ENCODE data around the gene CRYBA2.

Gene CRYBA2, protein sequence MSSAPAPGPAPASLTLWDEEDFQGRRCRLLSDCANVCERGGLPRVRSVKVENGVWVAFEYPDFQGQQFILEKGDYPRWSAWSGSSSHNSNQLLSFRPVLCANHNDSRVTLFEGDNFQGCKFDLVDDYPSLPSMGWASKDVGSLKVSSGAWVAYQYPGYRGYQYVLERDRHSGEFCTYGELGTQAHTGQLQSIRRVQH

GRCh38 chr2:218993345-218994315 lies at the start of gene CRYBA2:
CRYBA2 (minus strand) TSS chr2:218993422; CDS start chr2:218993176, 246 bp downstream.
- H3K9ac ChIP-seq (ENCODE audit: insufficient read length), result no peak within 1 kb of the TSS
- DNase-seq (ENCODE audit: low read depth, low spot score), result no peak
- TF ChIP-seq POLR2AphosphoS5 (IDR thresholded peaks at IDR 0.05; ENCODE audit: borderline replicate concordance, low read depth, low read length) (no peak), FOXP2 (optimal IDR thresholded peaks at IDR 0.05; ENCODE audit: control extremely low read depth, extremely low read length, insufficient read depth) (no peak), EZH2 (IDR thresholded peaks at IDR 0.05) (no peak)

GRCh38 chr2:219042750-219043149 lies 49.5 kb upstream of the CRYBA2 start:
- Histone ChIP-seq H3K36me3 (ENCODE audit: insufficient read depth, low read length) (no peaks in the 10 kb centered on the region), H3K27ac (no peak overlapping the region), H3K9ac (ENCODE audit: insufficient read length) (no peak overlapping the region), H3K9me3 (ENCODE audit: low read depth, low read length) (no peaks in the 10 kb centered on the region), H3K4me3 (no peak overlapping the region)
- TF ChIP-seq POLR2AphosphoS5 (IDR thresholded peaks at IDR 0.05; ENCODE audit: borderline replicate concordance, low read depth, low read length) (no peak), EZH2 (IDR thresholded peaks at IDR 0.05) (no peak), FOXP2 (optimal IDR thresholded peaks at IDR 0.05; ENCODE audit: control extremely low read depth, extremely low read length, insufficient read depth) (no peak)
- DNase-seq (ENCODE audit: low read depth, low spot score), result no peak

More at GRCh38 chr2:218993345-218994315, at the start of gene CRYBA2:
- Histone ChIP-seq H3K9me3 (ENCODE audit: low read depth, low read length) (no peaks in the 10 kb centered on the region), H3K36me3 (ENCODE audit: insufficient read depth, low read length) (no peaks in the 10 kb centered on the region), H3K4me3 (peak within 1 kb of the TSS; percentile 64), H3K27ac (no peak within 1 kb of the TSS)

- no peak for DNase-seq (ENCODE audit: low read depth, low spot score)
- no peak overlapping the region for H3K9ac ChIP-seq (ENCODE audit: insufficient read length)
Measured at GRCh38 chr2:219042157-219042556, 48.9 kb upstream of the CRYBA2 start.

DNA sequence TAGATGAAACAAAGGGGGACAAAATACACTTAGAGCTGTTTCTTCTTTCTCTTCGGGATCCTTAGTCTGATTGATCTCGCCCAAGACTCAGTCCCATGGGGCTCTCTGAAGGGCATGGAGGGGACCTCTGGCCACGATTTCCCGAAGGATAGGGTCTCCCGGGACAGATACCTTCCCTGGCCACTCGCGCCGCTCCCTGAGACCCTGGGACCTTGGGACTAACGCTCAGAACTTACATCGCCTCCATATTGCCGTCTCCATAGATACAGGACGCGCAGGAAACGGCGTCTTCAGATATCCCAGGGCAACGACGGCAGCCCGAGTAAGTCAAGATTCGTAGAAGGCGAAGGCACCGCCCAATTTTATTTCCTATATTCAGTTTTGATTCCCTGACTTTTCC lies 48.0 kb upstream of the CRYBA2 start, which contains the start of gene CFAP65:
Gene CFAP65 (minus strand): TSS at position 265 of the 400 bp plus-strand sequence. CDS start 2,468 bp downstream, outside the sequence.
- H3K9me3 ChIP-seq (ENCODE audit: low read depth, low read length), result no peaks in the 10 kb centered on the region
- H3K9ac ChIP-seq (ENCODE audit: insufficient read length), result peak within 1 kb of the TSS; percentile 1
- H3K36me3 ChIP-seq (ENCODE audit: insufficient read depth, low read length), result no peaks in the 10 kb centered on the region
- TF ChIP-seq EZH2 (IDR thresholded peaks at IDR 0.05) (no peak), FOXP2 (optimal IDR thresholded peaks at IDR 0.05; ENCODE audit: control extremely low read depth, extremely low read length, insufficient read depth) (no peak), POLR2AphosphoS5 (IDR thresholded peaks at IDR 0.05; ENCODE audit: borderline replicate concordance, low read depth, low read length) (no peak)
- no peak for DNase-seq (ENCODE audit: low read depth, low spot score)
- H3K27ac ChIP-seq, result no peak within 1 kb of the TSS
- peak within 1 kb of the TSS; percentile 75 for H3K4me3 ChIP-seq

More at GRCh38 chr2:219042157-219042556, 48.9 kb upstream of the CRYBA2 start:
- H3K4me3 ChIP-seq, result no peak overlapping the region
- TF ChIP-seq POLR2AphosphoS5 (IDR thresholded peaks at IDR 0.05; ENCODE audit: borderline replicate concordance, low read depth, low read length) (no peak), EZH2 (IDR thresholded peaks at IDR 0.05) (no peak), FOXP2 (optimal IDR thresholded peaks at IDR 0.05; ENCODE audit: control extremely low read depth, extremely low read length, insufficient read depth) (no peak)
- H3K36me3 ChIP-seq (ENCODE audit: insufficient read depth, low read length), result no peaks in the 10 kb centered on the region
- no peaks in the 10 kb centered on the region for H3K9me3 ChIP-seq (ENCODE audit: low read depth, low read length)
- no peak overlapping the region for H3K27ac ChIP-seq

DNA sequence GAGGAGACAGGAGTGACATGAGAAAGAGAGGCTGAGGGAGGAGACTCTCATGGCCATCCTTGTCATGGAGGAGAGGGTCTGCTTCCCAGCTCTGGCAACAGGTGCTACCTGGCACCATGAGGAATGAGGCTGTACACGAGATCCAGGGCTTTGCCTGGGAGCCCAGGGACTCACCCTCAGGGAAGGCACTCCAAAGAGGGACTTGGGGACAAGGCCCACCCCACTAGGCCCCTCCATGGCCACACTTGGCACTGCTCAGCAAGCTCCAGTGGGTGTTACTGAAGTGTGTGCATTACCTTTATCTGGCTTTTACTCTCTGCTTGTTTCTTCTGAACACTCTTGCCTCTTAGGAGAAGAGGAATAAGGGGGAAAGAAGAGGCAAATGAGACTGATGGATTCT lies 45.4 kb upstream of the CRYBA2 start:
- no peaks in the 10 kb centered on the region for H3K36me3 ChIP-seq (ENCODE audit: insufficient read depth, low read length)
- H3K9me3 ChIP-seq (ENCODE audit: low read depth, low read length), result no peaks in the 10 kb centered on the region
- H3K9ac ChIP-seq (ENCODE audit: insufficient read length), result no peak overlapping the region
- no peak for TF ChIP-seq FOXP2 (optimal IDR thresholded peaks at IDR 0.05; ENCODE audit: control extremely low read depth, extremely low read length, insufficient read depth)
- TF ChIP-seq POLR2AphosphoS5 (IDR thresholded peaks at IDR 0.05; ENCODE audit: borderline replicate concordance, low read depth, low read length), result no peak
- no peak for TF ChIP-seq EZH2 (IDR thresholded peaks at IDR 0.05)
- H3K4me3 ChIP-seq, result no peak overlapping the region
- H3K27ac ChIP-seq, result no peak overlapping the region
- no peak for DNase-seq (ENCODE audit: low read depth, low spot score)

DNA sequence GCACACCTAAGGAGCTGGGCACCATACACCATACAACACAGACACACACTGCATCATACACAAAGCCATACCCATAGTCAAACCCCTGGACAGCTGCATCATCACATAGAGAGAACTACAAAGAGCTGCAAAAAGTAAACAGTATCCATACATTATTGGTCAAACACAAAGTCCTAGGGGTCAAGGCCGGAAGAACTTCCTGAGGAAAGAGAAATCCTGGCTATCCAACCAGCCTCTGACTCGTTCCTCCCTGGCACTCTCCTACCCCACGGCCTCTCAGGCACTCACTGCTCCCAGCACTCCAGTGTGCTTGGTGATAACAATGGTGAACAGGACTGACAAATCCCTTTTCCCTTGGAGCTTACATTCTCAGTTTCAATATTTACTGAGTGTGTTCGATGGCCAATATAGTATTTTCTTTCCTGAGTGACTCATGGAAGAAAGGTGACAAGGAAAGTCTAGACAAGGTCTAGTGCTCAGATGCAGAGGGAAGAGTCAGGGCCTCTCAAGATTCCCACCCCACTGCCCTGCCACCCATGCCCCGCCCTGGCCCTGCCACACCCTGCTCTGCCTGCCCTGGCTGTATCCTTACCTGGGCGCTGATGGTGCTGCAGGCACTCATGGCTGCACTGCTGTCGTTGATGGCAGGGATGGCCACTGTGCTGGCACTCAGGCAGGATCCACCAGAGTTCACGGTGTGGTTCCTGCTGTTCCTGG lies 44.7 kb upstream of the CRYBA2 start:
- no peak overlapping the region for H3K4me3 ChIP-seq
- no peak overlapping the region for H3K9ac ChIP-seq (ENCODE audit: insufficient read length)
- no peaks in the 10 kb centered on the region for H3K9me3 ChIP-seq (ENCODE audit: low read depth, low read length)
- H3K27ac ChIP-seq, result no peak overlapping the region
- TF ChIP-seq FOXP2 (optimal IDR thresholded peaks at IDR 0.05; ENCODE audit: control extremely low read depth, extremely low read length, insufficient read depth) (no peak), POLR2AphosphoS5 (IDR thresholded peaks at IDR 0.05; ENCODE audit: borderline replicate concordance, low read depth, low read length) (no peak), EZH2 (IDR thresholded peaks at IDR 0.05) (no peak)
- H3K36me3 ChIP-seq (ENCODE audit: insufficient read depth, low read length), result no peaks in the 10 kb centered on the region
- no peak for DNase-seq (ENCODE audit: low read depth, low spot score)

DNA sequence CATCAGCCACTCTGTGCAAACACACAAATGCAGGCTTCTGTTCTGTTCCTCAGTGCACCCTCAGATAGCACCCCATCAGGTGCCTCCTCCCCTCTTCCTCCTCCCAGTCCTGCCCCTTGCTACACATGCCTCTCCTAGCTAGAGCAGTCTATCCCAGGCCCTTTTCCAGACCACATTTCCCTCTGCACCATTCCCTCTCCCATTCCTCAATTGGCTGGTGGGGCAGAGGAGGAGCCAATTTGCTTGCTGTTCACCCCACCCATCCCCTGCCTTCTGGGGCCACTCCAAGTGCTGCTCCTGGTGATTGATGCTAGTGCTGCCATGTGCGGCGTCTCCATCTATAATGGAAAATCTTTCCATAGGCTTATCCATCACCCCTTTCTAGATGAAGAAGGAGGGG lies 42.7 kb upstream of the CRYBA2 start:
- no peak overlapping the region for H3K9ac ChIP-seq (ENCODE audit: insufficient read length)
- DNase-seq (ENCODE audit: low read depth, low spot score), result no peak
- H3K4me3 ChIP-seq, result no peak overlapping the region
- no peak overlapping the region for H3K27ac ChIP-seq
- H3K36me3 ChIP-seq (ENCODE audit: insufficient read depth, low read length), result no peaks in the 10 kb centered on the region
- TF ChIP-seq POLR2AphosphoS5 (IDR thresholded peaks at IDR 0.05; ENCODE audit: borderline replicate concordance, low read depth, low read length), result no peak
- TF ChIP-seq FOXP2 (optimal IDR thresholded peaks at IDR 0.05; ENCODE audit: control extremely low read depth, extremely low read length, insufficient read depth), result no peak
- H3K9me3 ChIP-seq (ENCODE audit: low read depth, low read length), result no peaks in the 10 kb centered on the region

DNA sequence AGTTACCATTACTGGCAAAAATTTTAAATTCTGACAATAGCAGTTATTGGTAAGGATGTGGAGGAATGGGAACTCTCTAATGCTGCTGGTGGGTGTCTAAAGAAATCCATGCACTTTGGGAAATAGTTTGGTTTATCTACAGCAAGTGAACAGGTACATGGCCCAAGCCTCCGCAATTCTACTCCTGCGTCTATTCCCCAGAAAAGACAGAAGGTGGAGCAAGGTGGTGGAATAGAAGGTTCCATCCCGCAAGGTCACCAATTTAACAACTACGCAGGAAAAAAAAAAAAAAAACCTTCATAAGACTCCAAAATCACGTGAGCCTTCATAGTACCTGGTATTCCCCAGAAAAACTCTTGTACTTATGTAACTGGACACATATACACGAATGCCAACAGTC lies 41.6 kb upstream of the CRYBA2 start:
- no peak for DNase-seq (ENCODE audit: low read depth, low spot score)
- H3K9ac ChIP-seq (ENCODE audit: insufficient read length), result no peak overlapping the region
- no peak overlapping the region for H3K27ac ChIP-seq
- no peak overlapping the region for H3K4me3 ChIP-seq
- TF ChIP-seq EZH2 (IDR thresholded peaks at IDR 0.05) (no peak), FOXP2 (optimal IDR thresholded peaks at IDR 0.05; ENCODE audit: control extremely low read depth, extremely low read length, insufficient read depth) (no peak), POLR2AphosphoS5 (IDR thresholded peaks at IDR 0.05; ENCODE audit: borderline replicate concordance, low read depth, low read length) (no peak)
- H3K36me3 ChIP-seq (ENCODE audit: insufficient read depth, low read length), result no peaks in the 10 kb centered on the region
- no peaks in the 10 kb centered on the region for H3K9me3 ChIP-seq (ENCODE audit: low read depth, low read length)
